HG03097 (cell line): Measurements from ENCODE around the gene SLX4IP.
"Not testable (repeated sequence)": the region's sequence is repeated elsewhere in the genome, so short reads cannot be mapped to it uniquely, and the experiment has no call there.

ENCODE experiments used
- ATAC-seq: cut with Tn5 transposase; IDR thresholded peaks from one replicate; pipeline ENCODE4 v1.9.1; 2021; ENCODE audit not compliant: unreplicated experiment, low FRiP score

Gene SLX4IP

DNA sequence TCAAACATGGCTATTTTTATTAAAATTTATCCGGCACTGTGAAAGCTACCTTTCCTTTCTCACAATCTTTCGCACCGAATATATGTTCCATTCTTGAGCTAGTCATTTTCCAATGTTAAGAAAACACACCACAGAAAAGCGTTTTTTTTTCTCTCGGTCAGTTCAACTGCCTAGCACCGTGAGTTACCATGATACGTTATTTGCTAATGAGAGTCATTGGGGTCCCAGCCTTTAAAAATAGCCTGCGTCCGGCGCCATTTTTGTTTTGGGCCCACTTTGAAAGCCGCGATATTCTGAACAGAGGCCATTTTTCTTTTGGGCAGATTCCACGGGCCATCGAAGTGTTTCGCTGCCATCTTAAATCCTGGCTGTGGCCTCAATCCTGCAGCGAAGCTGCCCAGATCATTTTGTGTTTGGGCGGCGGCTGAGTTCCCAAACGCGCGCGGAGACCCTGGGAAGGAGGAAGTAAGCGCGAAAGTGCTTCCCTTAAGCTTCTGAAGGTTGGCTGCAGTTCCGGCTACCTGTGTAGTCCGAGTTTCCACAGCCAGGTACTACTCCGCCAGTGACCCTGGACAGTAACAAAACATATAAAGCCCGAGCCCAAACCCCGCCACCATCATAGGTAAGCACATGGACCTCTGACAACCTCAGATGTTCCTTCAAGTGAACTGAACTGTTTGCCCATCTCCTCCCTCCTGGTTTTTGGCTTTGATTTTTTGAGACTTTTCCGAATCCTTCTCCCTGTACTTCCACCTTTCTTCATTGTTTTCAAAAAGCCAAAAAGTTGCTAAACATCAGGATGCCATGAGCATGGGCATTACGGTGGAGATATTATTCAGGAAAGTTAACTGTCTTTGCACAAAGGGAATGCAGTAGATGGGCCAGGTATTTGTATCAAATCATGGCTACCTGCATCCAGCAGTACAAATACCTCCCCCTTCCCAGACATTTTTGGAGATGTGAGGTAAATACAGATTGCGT lies at the start of gene SLX4IP:
Gene SLX4IP, plus strand, starts transcription at position 474 of the 981 bp plus-strand sequence. CDS start 22,900 bp downstream, outside the sequence.
- peak; percentile 56 for ATAC-seq

DNA sequence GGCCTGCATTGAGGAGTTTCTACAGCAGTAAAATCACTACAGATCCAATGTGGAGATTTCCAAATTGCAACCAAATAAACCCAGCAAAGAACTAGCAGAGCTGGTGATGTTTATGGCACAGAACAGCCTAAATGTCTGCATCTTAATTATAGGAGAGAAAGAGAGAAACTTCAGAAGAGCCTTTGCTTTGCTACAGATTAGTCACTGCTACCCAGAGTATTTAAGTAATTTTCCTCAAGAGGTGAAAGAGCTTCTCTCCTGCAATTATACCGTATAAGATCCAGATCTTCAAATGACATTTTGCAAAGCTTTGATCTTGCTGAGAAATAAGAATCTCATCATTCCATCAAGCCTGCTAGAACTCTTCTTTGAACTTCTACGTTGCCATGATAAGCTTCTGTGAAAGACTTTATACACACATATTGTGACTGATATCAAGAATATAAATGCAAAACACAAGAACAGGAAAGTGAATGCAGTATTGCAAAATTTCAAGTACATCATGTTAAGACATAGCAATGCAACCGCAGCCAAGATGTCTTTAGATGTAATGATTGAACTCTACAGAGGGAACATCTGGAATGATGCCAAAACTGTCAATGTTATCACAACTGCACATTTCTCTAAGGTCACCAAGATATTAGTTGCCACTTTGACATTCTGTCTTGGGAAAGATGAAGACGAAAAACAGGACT lies 49.1 kb upstream of the SLX4IP start:
- no peak for ATAC-seq

DNA sequence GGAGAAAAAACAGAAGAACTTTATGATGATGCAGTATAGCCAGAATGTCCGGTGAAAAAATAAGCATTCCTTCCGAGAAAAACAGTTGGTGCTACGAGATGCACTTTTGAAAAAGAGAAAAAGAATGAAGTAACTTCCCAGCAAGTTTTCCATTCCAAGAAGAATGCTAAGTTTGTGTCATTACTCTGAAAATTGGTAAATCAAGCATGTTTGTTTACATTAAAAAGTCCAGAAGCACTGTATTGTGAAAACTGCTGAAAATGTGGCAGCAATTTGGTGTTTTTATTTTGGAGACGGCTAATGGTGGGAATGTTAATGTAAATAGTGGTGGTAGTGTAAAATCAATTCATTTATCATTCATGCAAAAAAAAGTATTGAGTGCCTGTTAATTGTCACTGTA lies 47.4 kb upstream of the SLX4IP start:
- no peak for ATAC-seq

DNA sequence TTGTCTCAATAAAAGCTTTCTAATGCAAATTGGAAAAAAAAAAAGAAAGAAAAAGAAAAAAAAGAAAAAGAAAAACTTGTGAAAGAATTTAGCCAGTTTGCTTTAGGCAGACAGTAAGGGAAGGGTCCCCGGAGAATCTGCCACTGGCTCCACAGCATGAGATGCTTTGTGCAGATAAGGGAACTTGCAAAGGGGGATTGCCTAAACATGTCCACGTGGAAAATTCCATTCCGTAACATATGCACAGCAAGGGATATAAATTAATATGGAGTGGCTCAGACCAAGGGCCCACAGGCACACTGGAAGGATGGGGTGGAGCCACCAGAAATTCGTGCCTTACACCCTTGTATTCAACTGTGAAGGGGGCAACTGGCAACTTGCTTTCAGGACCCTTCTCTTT lies 46.5 kb upstream of the SLX4IP start:
- ATAC-seq: no peak

DNA sequence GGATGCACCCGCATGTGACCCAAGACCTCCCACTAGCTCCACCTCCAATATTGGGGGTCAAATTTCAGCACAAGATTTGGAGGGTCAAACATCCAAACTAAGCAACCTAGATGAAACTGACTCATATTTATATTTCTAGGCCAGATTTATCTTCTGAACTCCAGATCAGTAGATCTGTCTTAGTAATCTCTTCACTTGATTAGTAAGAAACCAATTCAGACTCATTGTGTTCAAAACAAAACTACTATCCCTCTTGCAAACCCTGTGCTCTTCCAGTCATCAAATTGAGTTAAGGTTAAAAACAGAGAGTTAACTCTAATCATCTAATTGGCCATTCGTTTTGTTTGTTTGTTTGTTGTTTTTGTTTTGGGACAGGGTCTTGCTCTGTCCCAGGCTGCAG lies 44.4 kb upstream of the SLX4IP start:
- ATAC-seq: no peak

DNA sequence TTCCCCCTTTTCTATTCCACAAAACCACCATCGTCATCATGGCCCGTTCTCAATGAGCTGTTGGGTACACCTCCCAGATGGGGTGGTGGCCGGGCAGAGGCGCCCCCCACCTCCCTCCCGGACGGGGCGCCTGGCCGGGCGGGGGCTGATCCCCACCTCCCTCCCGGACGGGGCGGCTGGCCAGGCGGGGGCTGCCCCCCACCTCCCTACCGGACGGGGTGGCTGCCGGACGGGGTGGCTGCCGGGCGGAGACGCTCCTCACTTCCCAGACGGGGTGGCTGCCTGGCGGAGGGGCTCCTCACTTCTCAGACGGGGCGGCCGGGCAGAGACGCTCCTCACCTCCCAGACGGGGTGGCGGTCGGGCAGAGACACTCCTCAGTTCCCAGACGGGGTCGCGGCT lies 40.4 kb upstream of the SLX4IP start:
- not testable (repeated sequence) for ATAC-seq

DNA sequence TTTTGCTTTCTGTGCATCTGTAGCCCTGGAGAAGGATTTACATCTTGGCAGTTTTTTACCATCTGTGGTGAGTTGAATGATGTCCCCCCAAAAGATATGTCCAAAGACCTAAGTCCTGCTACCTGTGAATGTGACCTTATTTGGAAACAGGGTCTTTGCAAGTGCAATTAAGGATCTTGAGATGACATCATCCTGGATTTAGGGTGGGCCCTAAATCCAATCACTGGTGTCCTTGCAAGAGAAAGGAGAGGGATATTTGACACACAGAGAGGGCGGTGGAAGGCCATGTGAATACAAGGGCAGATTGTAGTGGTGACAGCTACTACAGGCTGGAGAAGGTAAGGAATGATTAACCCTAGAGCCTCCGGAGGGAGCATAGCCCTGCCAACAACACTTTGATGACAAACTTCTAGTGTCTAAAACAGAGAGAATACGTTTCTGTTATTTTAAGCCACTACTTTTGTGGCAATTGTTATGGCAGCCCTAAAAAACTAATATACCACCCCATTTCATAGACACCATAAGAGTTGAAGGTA lies 36.2 kb upstream of the SLX4IP start:
- ATAC-seq: no peak

DNA sequence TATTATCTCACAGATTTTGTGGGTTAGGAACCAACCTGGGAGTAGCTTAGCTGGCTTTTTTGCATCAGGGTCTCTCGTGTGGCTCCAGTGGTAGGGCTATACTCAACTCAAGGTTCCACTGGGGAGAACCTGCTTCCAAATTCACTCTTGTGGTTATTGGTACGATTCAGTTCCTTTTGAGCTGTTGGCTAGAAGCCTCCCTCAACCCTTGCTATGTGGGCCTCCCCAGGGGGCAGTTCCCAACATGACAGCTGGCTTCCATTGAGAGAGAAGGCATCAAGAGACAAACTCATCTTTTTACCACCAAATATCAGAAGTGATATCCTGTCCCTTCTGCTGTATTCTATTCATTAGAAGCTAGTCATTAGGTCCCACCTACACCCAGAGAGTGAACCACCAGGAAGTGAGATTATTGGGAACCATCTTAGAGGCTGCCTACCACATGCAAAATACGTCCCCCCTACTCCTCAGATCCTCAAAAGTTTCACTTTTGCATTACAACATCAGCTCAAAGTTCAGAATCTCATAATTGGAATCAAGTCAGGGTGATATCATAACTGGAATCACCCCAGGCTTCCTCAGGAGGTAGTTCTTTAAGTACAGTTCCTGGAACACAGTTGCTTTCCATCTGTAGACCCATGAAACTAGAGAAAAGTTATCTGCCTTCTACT lies 32.0 kb upstream of the SLX4IP start:
- ATAC-seq: no peak

DNA sequence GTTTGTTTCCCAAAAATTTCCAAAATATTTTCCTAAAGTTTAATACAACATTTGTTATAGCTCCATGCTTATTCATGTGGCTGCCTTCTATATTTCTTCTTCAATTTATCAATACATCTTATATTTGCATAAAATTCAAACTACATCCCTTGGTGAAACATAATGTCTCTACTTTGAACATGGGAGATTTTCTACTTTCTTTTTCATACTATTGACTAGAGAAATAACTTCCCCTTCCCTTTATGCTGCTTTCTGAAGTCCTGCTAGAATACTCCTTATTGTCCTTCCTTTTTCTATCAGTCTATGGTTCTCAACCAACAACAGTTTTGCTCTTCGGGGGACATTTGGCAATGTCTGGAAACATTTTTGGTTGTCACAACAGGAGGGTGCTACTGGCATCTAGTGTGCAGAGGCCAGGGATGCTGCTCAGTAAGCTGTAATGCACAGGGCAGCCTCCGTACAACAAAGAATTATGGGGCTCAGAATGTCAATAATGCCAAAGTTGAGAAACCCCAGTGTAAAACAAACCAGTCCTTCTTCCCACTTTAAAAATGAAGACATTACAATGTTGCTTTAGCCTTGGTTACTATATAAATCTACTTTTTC lies 31.0 kb upstream of the SLX4IP start:
- no peak for ATAC-seq

DNA sequence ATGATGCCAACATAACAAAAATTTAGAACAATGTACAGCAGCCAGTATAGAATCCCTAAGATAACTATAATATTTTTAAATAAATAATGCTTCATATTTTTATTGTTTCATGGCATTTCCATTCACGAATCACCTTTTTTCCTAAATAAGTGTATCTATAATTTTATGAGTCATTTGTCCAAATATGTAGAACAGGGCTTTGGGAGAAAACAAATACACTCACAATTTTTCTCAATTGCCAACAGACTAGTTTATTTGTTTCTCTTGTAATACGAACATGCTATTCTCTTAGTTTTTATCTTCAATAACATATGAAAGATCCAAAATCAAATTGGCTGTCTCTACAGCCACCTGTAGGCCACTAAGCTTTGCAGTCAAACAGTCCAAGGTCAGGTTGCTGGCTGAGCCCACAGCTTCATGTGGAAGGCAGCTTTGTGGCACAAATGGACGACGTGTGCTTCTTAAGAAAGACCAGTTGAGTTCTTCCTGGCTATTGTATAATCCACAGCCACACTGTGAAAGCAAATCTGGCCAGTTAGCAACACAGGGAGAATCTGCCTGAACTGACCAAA lies 30.1 kb upstream of the SLX4IP start:
- ATAC-seq: no peak

DNA sequence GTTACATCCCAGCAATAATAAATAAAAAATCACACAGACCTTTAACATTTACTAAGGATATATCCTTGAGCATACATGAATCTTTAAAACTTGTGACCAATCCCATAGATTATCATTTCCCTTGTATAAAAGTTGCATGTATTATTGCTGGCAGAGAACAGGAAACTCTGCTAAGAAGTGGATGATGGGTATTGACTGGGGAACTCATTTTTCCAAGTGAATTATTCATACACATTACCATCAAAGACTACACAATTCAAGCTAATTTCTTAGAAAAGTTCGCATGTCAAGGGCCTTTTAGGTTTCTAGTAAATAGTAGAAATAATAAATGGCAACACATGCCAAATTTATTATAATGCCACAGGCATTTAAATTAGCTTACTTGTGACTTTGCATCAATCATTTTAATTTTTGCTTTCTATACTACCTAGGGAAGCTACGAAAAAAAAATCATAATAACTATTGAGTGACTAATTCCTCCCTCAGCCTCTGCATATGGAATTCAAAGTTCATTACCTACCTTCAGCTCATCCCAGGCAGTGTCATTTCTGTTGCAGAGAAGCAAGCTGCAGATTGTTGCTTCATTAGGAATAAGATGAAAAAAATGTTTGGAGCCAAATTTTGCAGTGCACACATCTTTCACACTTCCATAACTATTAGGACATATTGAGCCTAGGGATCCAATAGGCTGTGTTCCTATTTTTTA lies 26.8 kb upstream of the SLX4IP start:
- ATAC-seq: no peak

DNA sequence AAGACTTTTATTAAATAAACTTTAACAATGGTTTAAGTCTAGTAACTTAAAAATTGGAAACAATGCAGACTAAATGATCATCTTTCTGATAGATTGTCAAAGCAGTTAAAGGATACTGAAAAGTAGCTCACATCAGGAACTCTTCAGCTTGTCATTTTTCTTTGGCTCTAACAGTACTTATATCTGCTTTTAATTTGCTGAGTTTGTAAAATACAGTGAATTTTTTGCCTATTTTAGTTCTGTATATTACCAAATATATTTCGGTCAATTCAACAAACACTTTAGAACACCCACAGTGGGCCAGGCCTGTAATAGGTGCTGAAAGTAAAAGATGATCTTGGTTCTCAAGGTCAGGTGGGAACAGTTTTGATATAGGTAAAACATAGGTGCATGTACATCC lies 23.4 kb upstream of the SLX4IP start:
- ATAC-seq: no peak

DNA sequence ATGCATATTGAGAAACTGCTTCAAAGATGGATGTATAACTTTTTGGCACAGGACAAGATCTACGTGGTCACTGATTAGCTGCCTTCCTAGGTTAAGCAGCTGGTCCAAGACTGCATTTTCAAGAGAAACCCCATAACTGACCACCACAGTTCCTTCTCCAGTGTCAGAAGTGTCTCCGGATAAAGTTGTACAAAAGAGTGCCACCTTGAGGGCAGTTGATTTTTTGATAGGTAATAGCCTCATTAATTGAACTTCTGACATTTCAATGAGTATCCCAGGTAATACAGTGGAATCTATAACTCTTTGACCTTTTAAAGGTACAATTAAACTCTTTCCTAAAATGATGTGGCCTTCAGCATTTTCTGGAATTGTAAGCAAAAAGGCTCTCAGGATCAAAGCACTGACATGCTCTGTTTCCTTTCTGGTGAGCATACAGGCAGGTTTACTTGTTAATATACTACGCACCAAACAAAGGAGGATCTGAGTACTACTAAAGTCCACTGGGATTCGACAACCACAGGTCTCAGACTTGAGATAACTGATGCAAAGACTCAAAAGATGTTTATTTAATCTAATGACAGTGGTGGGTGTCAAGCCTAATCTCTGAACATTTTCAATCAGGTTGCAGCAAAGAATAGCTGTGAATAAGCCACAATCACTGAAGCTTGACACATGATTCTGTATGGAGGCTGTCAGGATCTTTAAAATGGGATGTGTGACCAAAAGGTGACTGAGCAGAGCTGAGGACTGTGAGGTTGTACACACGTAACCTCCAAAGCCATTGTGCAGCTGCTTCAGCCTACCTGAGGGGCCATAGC lies 22.3 kb upstream of the SLX4IP start:
- peak; percentile 47 for ATAC-seq

DNA sequence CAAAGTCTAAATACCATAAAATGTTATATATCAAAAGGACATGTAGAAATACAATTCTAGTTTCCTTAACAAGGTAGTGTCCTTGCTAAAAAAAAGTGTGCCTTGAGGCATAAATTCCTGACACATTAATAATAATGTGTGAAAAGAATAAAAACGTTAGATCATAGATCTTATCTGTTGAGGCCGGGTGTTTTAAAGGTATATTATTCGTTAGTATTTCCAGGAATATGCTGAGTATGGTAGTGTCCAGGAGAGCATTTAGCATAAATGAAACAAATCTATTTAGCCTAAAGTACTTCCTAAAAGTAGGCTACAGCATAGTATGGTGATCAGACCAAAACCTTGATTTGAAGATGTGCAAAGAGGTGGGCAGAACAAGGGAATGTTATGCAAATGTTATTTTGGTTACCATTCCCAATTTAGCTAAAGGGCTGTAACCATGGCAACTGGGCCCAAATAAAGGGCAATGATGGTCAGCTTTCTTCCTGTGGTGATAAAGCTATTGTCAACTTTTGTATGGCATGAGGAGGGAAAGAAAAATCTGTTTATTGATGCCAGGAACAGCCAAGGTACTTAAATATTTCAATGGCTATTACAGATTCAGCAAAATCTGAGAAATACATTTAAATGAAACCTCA lies 20.0 kb upstream of the SLX4IP start:
- ATAC-seq: no peak

DNA sequence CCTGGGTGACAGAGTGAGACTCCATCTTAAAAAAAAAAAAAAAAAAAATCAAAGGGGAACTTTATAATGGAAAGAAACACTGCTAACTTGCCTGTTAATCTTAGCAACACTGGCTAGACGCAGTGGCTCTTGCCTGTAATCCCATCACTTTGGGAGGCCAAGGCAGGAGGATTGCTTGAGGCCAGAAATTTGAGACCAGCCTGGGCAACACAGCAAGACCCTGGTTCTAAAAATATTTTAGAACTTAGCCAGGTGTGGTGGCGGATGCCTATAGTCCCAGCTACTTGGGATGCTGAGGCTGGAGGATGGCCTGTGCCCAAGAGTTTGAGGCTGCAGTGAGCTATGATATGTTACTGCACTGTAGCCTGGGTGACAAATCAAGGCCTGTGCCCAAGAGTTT lies 17.9 kb upstream of the SLX4IP start:
- ATAC-seq: not testable (repeated sequence)

DNA sequence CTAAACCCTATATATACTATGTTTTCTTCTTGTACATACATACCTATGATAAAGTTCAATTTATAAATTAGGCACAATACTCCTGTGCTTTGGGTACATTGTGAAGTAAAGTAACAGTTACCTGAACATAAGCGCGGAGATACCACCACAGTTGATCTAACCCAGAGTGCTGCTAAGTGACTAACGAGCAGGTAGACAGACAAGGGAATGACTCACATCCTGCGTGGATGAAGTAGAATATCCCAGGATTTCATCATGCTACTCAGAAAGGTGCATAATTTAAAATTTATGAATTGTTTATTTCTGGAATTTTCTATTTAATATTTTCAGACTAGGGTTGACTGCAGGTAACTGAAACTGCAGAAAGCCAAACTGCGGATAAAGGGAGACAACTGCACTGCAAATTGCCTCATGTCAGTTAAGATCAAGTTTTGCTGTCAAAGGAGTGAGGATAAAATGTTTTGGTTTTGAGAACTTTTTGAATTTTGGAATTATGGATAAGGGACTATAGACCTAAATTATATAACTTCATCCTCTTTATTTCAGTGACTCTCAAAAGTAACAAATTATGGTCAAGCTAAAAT lies 15.5 kb upstream of the SLX4IP start:
- no peak for ATAC-seq

DNA sequence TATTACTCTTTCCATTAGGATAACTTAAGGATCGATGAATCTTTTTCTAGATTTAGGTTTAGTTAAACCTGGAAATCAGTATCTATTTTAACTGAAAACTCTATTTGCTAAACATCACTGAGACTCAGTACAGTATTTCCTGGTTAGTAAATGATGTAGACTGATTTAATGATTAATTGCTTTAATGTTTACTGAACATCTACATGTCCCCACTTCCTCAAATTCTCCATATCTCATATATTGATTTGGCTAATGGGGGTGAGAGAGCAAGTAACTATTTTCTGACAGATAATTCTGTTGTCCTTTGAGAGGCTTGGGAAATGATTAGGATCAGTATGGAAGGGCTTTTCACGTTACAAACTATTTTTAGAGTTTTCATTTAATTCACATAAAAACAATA lies 11.4 kb upstream of the SLX4IP start:
- ATAC-seq: peak; percentile 65
